ENCODE data around the gene SELENOI.
"Not testable (repeated sequence)": the region's sequence is repeated elsewhere in the genome, so short reads cannot be mapped to it uniquely, and the experiment has no call there.

Gene SELENOI

DNA sequence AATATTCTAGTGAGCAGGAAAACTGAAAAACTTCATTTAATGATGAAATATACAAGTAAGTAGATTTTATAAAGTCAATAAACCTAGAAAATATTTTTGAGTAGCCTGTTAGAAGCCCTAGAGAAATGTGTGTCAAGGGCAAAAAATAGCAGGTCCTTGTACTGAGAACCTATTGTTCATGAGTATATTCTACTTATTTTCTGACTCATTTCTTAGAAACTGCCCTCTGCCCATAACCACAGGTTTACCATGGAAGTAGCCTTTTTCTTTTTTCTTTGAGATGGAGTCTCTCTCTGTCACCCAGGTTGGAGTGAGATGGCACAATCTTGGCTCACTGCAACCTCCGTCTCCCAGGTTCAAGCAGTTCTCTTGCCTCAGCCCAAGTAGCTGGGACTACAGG lies 19.4 kb upstream of the SELENOI start:
- H3K4me3 ChIP-seq (ENCODE audit: control insufficient read depth, low read depth, low read length) = no peak overlapping the region
- no peak for DNase-seq (ENCODE audit: low read depth)
- no peak for TF ChIP-seq CTCF (IDR thresholded peaks at IDR 0.05; ENCODE audit: control insufficient read depth, insufficient read depth, low read depth, low read length, missing control alignments)

DNA sequence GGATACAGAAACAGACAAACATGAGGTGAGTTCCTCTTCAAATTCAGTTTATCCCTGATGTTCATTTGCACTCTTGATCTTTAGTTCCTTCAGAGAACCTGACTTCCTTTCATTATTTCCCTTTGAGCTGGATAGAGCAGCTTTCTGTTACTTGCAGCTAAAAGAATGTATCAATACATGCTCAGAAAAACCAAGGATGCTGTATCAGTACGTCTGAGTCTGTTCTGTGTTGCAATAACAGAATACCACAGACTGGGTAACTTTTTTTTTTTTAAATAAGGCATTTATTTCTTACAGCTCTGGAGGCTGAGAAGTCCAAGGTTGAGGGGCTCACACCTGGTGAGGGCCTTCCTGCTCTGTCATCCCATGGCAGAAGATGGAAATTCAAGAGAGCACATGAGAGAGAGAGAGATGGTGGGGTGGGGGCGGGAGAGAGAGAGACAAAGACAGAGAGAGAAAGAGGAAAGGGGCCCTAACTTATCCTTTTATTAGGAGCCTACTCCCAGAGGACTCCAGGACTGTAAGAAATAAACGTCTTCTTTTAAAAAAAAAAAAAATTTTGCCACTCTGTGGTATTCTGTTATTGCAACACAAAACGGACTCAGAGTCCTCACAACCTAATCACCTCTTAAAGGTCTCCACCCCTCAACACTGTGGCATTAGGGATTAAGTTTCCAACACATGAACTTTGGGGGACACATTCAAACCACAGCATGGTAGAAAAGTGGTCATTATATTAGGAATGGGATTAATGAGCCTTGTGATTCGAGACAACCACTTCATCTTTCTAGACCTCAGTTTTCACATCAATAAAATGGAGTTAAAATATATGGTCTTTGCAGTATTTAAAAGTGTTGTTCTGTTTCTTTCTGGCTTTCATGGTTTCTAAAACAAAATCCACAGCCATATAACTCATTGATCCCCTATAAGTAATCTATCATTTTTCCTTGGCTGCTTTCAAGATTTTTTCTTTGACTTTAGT lies 18.4 kb upstream of the SELENOI start:
- no peak for TF ChIP-seq CTCF (IDR thresholded peaks at IDR 0.05; ENCODE audit: control insufficient read depth, insufficient read depth, low read depth, low read length, missing control alignments)
- peak; percentile 42 for DNase-seq (ENCODE audit: low read depth)
- H3K4me3 ChIP-seq (ENCODE audit: control insufficient read depth, low read depth, low read length) = no peak overlapping the region

- not testable (repeated sequence) for H3K4me3 ChIP-seq (ENCODE audit: control insufficient read depth, low read depth, low read length); DNase-seq (ENCODE audit: low read depth)
Observed at GRCh38 chr2:26329083-26329482, 16.9 kb upstream of the SELENOI start.

GRCh38 chr2:26330114-26330549 lies 15.8 kb upstream of the SELENOI start:
- no peak overlapping the region for H3K4me3 ChIP-seq (ENCODE audit: control insufficient read depth, low read depth, low read length)
- peak; percentile 93 for TF ChIP-seq CTCF (IDR thresholded peaks at IDR 0.05; ENCODE audit: control insufficient read depth, insufficient read depth, low read depth, low read length, missing control alignments)

DNA sequence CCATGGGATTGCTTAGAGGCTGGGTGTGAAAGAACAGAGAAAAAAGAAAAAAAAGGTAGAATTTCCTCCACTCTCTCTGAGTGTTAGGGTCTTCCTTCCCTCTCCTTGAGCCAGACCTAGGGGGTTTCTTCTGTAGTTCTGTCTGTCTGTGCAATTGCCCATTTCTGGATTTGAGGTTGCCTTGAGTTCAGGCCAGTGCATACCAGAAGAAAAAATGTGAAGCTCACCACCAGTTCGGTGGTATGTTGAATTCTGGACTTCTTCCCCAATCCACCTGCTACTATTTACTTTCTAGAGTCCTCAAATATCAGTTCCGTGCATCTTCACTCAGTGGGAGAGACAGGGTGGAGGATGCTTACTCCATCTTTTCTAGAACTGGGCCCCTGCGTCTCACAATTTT lies 15.3 kb upstream of the SELENOI start:
- no peak for TF ChIP-seq CTCF (IDR thresholded peaks at IDR 0.05; ENCODE audit: control insufficient read depth, insufficient read depth, low read depth, low read length, missing control alignments)
- no peak overlapping the region for H3K4me3 ChIP-seq (ENCODE audit: control insufficient read depth, low read depth, low read length)
- no peak for DNase-seq (ENCODE audit: low read depth)

More at GRCh38 chr2:26330114-26330549, 15.8 kb upstream of the SELENOI start:
- DNase-seq (ENCODE audit: low read depth) = peak; percentile 90

DNA sequence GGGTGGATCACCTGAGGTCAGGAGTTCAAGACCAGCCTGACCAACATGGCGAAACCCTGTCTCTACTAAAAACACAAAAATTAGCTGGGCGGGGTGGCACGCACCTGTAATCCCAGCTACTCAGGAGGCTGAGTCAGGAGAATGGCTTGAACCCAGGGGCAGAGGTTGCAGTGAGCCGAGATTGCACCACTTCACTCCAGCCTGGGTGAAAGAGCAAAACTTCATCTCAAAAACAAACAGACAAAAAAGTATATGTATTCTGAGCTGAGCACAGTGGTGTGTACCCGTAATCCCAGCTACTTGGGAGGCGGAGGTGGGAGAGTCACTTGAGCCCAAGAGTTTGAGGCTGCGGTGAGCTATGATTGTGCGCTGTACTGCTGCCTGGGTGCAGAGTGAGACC lies 14.6 kb upstream of the SELENOI start:
- not testable (repeated sequence) for DNase-seq (ENCODE audit: low read depth); H3K4me3 ChIP-seq (ENCODE audit: control insufficient read depth, low read depth, low read length)

GRCh38 chr2:26333293-26333692 lies 12.7 kb upstream of the SELENOI start:
- H3K4me3 ChIP-seq (ENCODE audit: control insufficient read depth, low read depth, low read length) = no peak overlapping the region
- DNase-seq (ENCODE audit: low read depth) = no peak
- no peak for TF ChIP-seq CTCF (IDR thresholded peaks at IDR 0.05; ENCODE audit: control insufficient read depth, insufficient read depth, low read depth, low read length, missing control alignments)
